GM06990 (cell line): ENCODE measurements around the gene ADA.

Experiments
- DNase-seq: peaks from one replicate; pipeline ENCODE4 v3.0.0-alpha.2; 2011; ENCODE audit not compliant: insufficient read length; ENCODE audit errors: extremely low read depth
- H3K27me3 ChIP-seq: replicated peaks from 2 replicates; pipeline ENCODE4 v1.6.0; 2011; ENCODE audit warnings: low read length; ENCODE audit not compliant: control insufficient read depth, insufficient read depth
- H3K36me3 ChIP-seq: 2 replicates; pipeline ENCODE4 v1.5.1; 2011; ENCODE audit warnings: low read length; ENCODE audit not compliant: control insufficient read depth, insufficient read depth
- H3K4me3 ChIP-seq: replicated peaks from 2 replicates; pipeline ENCODE4 v1.5.1; 2011; ENCODE audit warnings: low read depth, mild to moderate bottlenecking, control low read depth, low read length
- CTCF ChIP-seq: IDR thresholded peaks from 2 replicates; pipeline ENCODE4 v1.5.1; 2011; ENCODE audit warnings: low read length, control low read depth, mild to moderate bottlenecking, inconsistent platforms; ENCODE audit not compliant: insufficient read depth, poor library complexity, severe bottlenecking

The ADA gene

GRCh38 chr20:44649976-44650375, 1.5 kb downstream of the ADA start:
- TF ChIP-seq CTCF: no peak
- no peaks in the 10 kb centered on the region for H3K27me3 ChIP-seq
- peak overlapping the region; percentile 86 for H3K4me3 ChIP-seq
- DNase-seq: no peak
- H3K36me3 ChIP-seq: no peaks in the 10 kb centered on the region

GRCh38 chr20:44649126-44649525, 2.4 kb downstream of the ADA start:
- Histone ChIP-seq H3K4me3 (peak overlapping the region; percentile 42), H3K36me3 (no peaks in the 10 kb centered on the region), H3K27me3 (no peaks in the 10 kb centered on the region)
- DNase-seq: no peak
- no peak for TF ChIP-seq CTCF

GRCh38 chr20:44648579-44648978, 2.9 kb downstream of the ADA start:
- Histone ChIP-seq H3K4me3 (peak overlapping the region; percentile 25; the same call in 1 of the 2 replicates), H3K36me3 (no peaks in the 10 kb centered on the region), H3K27me3 (no peaks in the 10 kb centered on the region)
- DNase-seq: no peak
- TF ChIP-seq CTCF: no peak

- H3K4me3 ChIP-seq: no peak overlapping the region
- TF ChIP-seq CTCF: no peak
- H3K27me3 ChIP-seq: no peaks in the 10 kb centered on the region
- DNase-seq: no peak
- no peaks in the 10 kb centered on the region for H3K36me3 ChIP-seq
These were observed 3.4 kb downstream of the ADA start for GRCh38 chr20:44648068-44648467.

- Histone ChIP-seq H3K36me3 (no peaks in the 10 kb centered on the region), H3K4me3 (peak overlapping the region; percentile 25), H3K27me3 (no peaks in the 10 kb centered on the region)
- peak; percentile 76 for DNase-seq
- no peak for TF ChIP-seq CTCF
These were observed 4.7 kb downstream of the ADA start for GRCh38 chr20:44646641-44647274.
